ENCODE measurements around the gene OR6M1.

The OR6M1 gene

GRCh38 chr11:123757976-123758375, 48.2 kb downstream of the OR6M1 start:
- in situ Hi-C loops (cut with MboI; ENCODE audit: low pct_unique_long_range_greater_than_20kb, low sequenced_read_pairs, unreplicated experiment) = no loop called here
- no peak for DNase-seq (ENCODE audit: low spot score)
- no peak for TF ChIP-seq CTCF (IDR thresholded peaks at IDR 0.05; ENCODE audit: extremely low read depth, insufficient read depth, missing control alignments)

GRCh38 chr11:123755813-123756212, 50.3 kb downstream of the OR6M1 start:
- DNase-seq (ENCODE audit: low spot score) = no peak
- in situ Hi-C loops (cut with MboI; ENCODE audit: low pct_unique_long_range_greater_than_20kb, low sequenced_read_pairs, unreplicated experiment) = no loop called here
- TF ChIP-seq CTCF (IDR thresholded peaks at IDR 0.05; ENCODE audit: extremely low read depth, insufficient read depth, missing control alignments) = no peak
